Keratinocyte (primary cell): ENCODE measurements around the gene SMIM23.

ENCODE experiments used
- EZH2 ChIP-seq: IDR thresholded peaks from one replicate; pipeline ENCODE4 v1.6.1; 2012; ENCODE audit warnings: inconsistent platforms, mild to moderate bottlenecking, low read length, moderate library complexity
- TF ChIP-seq, protein P1 (sequence below), 3 experiments: IDR thresholded peaks in 1 of 3; conservative IDR thresholded peaks in 1 of 3; optimal IDR thresholded peaks in 1 of 3; 2 replicates in 2 of 3; 3 replicates in 1 of 3; pipeline versions ENCODE3 to v1.5.1; 2011; ENCODE audit warnings: low read length in 3 of 3, mild to moderate bottlenecking in 3 of 3, moderate library complexity in 2 of 3, control low read depth in 1 of 3, inconsistent platforms in 1 of 3; ENCODE audit not compliant: insufficient read depth in 2 of 3; ENCODE audit errors: extremely low read depth in 1 of 3

- no peak for TF ChIP-seq EZH2
- TF ChIP-seq, protein P1, sequence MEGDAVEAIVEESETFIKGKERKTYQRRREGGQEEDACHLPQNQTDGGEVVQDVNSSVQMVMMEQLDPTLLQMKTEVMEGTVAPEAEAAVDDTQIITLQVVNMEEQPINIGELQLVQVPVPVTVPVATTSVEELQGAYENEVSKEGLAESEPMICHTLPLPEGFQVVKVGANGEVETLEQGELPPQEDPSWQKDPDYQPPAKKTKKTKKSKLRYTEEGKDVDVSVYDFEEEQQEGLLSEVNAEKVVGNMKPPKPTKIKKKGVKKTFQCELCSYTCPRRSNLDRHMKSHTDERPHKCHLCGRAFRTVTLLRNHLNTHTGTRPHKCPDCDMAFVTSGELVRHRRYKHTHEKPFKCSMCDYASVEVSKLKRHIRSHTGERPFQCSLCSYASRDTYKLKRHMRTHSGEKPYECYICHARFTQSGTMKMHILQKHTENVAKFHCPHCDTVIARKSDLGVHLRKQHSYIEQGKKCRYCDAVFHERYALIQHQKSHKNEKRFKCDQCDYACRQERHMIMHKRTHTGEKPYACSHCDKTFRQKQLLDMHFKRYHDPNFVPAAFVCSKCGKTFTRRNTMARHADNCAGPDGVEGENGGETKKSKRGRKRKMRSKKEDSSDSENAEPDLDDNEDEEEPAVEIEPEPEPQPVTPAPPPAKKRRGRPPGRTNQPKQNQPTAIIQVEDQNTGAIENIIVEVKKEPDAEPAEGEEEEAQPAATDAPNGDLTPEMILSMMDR (optimal IDR thresholded peaks at IDR 0.05 in 1 of 3, IDR thresholded peaks at IDR 0.05 in 1 of 3, conservative IDR thresholded peaks at IDR 0.05 in 1 of 3; ENCODE audit: extremely low read depth in 1 of 3, insufficient read depth in 2 of 3, low read length in 3 of 3): no peak
These were observed 39.4 kb downstream of the SMIM23 start for GRCh38 chr5:171825051-171825450.
